ENCODE results near the gene FER.

The FER gene

GRCh38 chr5:108748401-108749127 is 867 bp downstream of the FER start:
- H3K9me3 Mint-ChIP-seq = no peaks in the 10 kb centered on the region
- no peaks in the 10 kb centered on the region for H3K27me3 Mint-ChIP-seq (ENCODE audit: low read depth)
- TF ChIP-seq CTCF (IDR thresholded peaks at IDR 0.05; ENCODE audit: unreplicated experiment in 3 of 3) = no peak
- no peaks in the 10 kb centered on the region for H3K36me3 Mint-ChIP-seq (ENCODE audit: low read depth)
- H3K27ac Mint-ChIP-seq = peak overlapping the region; percentile 98 to 99 (median 99)
- peak overlapping the region; percentile 93 to 97 (median 94) for H3K4me3 Mint-ChIP-seq
- H3K4me1 Mint-ChIP-seq = peaks cover 21% of the 10 kb centered on the region

GRCh38 chr5:108749128-108749861 is 1.6 kb downstream of the FER start:
- H3K36me3 Mint-ChIP-seq (ENCODE audit: low read depth) = no peaks in the 10 kb centered on the region
- TF ChIP-seq CTCF (IDR thresholded peaks at IDR 0.05; ENCODE audit: unreplicated experiment in 3 of 3) = no peak
- no peaks in the 10 kb centered on the region for H3K27me3 Mint-ChIP-seq (ENCODE audit: low read depth)

GRCh38 chr5:108753331-108753730 is 5.6 kb downstream of the FER start:
- peaks cover 4% of the 10 kb centered on the region for H3K9me3 Mint-ChIP-seq
- no peaks in the 10 kb centered on the region for H3K4me1 Mint-ChIP-seq
- no peak overlapping the region for H3K27ac Mint-ChIP-seq
- no peak for TF ChIP-seq CTCF (IDR thresholded peaks at IDR 0.05; ENCODE audit: unreplicated experiment in 3 of 3)
- peaks cover 10% of the 10 kb centered on the region for H3K36me3 Mint-ChIP-seq (ENCODE audit: low read depth)
- no peak overlapping the region for H3K4me3 Mint-ChIP-seq
- H3K27me3 Mint-ChIP-seq (ENCODE audit: low read depth) = no peaks in the 10 kb centered on the region

More at GRCh38 chr5:108749128-108749861, 1.6 kb downstream of the FER start:
- Mint-ChIP-seq H3K4me1 (peaks cover 17% of the 10 kb centered on the region), H3K4me3 (peak overlapping the region; percentile 93 to 97 (median 94)), H3K27ac (peak overlapping the region; percentile 81 to 99 (median 98)), H3K9me3 (no peaks in the 10 kb centered on the region)

GRCh38 chr5:108753877-108754276 is 6.2 kb downstream of the FER start:
- H3K9me3 Mint-ChIP-seq = peaks cover 7% of the 10 kb centered on the region
- no peak for TF ChIP-seq CTCF (IDR thresholded peaks at IDR 0.05; ENCODE audit: unreplicated experiment in 3 of 3)
- H3K36me3 Mint-ChIP-seq (ENCODE audit: low read depth) = peaks cover 15% of the 10 kb centered on the region
- no peak overlapping the region for H3K27ac Mint-ChIP-seq
- H3K4me3 Mint-ChIP-seq = no peak overlapping the region
- H3K4me1 Mint-ChIP-seq = no peaks in the 10 kb centered on the region
- H3K27me3 Mint-ChIP-seq (ENCODE audit: low read depth) = no peaks in the 10 kb centered on the region

- H3K4me1 Mint-ChIP-seq = no peaks in the 10 kb centered on the region
- no peaks in the 10 kb centered on the region for H3K27me3 Mint-ChIP-seq (ENCODE audit: low read depth)
- TF ChIP-seq CTCF (IDR thresholded peaks at IDR 0.05; ENCODE audit: unreplicated experiment in 3 of 3) = no peak
- no peak overlapping the region for H3K4me3 Mint-ChIP-seq
- peaks cover 27% of the 10 kb centered on the region for H3K9me3 Mint-ChIP-seq
- peaks cover 42% of the 10 kb centered on the region for H3K36me3 Mint-ChIP-seq (ENCODE audit: low read depth)
- H3K27ac Mint-ChIP-seq = no peak overlapping the region
Observed at GRCh38 chr5:108760512-108760911, 12.8 kb downstream of the FER start.
